ENCODE data around the gene ZNF12.

The ZNF12 gene

DNA sequence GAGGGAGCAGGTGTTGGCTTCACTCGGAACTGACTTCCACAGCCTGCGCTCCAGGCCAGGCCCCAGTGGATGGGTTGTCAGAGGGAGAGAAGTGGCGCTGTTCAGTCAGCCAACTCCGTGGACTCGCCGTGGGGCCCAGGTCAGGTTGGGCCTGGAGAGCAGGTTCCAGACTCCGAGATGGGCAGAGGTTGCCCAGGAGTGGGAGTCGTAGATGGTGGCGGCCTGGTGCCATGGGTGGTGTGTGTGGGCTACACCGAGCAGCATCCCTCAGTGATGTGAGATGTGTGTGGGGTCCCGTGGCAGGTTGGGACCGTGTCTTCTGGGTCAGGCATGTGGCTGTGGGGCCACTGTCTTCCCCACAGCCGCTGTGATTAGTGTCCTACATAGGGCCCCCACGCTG is 59.2 kb downstream of the ZNF12 start:
- DNase-seq (ENCODE audit: low read depth in 3 of 3): no peak

DNA sequence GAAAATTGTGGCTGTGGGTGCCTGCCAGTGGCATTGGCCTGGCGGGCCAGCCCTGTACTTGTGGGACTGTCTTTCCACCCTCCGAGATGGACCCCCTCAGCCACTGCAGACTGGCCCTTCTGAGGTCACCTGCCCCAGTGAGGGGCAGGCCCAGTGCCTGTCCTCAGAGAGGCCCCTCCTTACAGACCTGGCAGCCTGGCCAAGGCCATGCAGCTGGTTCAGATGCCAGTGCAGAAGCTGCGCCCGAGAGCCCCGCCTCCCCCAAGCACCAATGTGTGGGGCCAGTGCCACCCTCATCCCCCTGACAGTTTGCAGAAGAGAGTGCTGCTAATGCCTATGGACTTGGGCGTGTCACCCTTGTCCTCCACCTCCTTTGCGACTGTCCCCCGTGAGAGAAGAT is 59.7 kb downstream of the ZNF12 start:
- DNase-seq (ENCODE audit: low read depth in 3 of 3): no peak

DNA sequence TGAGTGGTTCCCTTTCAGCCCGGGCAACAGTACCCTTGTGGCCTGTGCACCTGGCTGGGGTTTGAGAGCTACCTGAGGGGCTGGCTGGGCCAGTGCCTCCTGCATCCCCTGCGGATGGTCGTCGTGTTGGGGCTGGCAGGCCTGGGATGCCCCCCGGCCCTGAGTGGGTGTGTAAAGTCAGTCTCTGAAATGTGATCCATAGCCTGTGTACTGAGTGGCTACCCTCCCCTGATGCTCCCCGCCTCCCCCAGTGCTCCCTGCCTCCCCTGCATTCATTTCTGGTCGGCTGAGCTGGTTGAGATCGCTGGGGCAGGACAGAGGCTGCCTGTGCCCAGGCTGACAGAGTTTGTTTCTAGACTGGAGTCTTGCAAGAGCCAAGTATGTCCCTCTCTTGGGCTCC is 60.3 kb downstream of the ZNF12 start:
- DNase-seq (ENCODE audit: low read depth in 3 of 3): no peak

DNA sequence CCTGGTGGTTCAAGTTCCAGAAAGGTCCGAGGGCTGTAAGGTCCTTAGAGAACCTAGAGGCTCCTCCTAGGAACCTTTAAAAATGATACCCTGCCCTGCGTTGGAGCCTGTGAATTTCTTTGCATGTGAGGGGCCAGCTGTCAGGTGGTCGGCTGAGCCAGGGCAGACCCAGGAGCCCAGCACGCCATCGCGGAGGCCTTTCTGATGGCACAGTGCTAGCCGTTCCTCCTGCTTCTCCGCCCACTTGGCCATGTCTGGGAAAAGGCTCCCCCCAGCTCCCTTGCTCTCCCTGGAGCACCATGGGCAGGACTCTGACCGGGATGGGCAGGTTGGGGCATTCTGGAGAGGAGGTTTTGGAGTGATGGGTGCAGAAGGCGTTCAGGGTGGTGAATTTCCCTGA is 62.0 kb downstream of the ZNF12 start:
- no peak for DNase-seq (ENCODE audit: low read depth in 3 of 3)

DNA sequence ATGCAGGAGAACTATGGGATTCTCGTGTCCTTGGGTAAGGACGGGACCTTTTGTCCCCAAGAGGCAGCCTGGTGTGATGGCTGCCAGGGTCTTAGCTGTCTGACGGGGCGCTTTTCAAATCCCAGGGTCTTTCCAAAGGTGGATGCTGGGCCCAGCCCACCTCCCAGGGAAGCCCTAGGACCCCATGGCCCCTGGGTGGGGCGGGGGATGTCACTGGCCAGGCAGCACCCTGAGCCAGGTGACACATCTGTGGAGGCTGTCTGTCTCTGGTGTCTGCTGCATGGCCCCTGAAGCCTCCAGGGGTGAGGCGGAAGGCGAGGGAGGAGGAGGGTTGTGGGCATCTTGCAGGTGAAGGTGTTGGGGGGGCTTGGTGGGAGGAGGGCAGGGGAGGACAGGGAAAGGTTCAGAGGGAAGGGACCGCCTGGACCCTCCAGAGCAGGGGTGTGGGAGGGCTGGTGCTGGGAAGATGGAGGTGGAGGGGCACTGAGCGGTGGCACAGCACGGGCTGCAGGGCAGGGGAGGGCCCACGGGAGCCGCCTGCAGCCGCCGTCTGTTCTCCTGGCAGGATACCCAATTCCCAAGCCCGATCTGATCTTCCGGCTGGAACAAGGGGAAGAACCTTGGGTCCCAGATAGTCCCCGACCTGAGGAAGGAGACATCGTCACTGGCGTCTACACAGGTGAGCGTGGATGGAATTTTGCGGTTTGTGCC is 62.7 kb downstream of the ZNF12 start:
- DNase-seq (ENCODE audit: low read depth in 3 of 3): no peak

DNA sequence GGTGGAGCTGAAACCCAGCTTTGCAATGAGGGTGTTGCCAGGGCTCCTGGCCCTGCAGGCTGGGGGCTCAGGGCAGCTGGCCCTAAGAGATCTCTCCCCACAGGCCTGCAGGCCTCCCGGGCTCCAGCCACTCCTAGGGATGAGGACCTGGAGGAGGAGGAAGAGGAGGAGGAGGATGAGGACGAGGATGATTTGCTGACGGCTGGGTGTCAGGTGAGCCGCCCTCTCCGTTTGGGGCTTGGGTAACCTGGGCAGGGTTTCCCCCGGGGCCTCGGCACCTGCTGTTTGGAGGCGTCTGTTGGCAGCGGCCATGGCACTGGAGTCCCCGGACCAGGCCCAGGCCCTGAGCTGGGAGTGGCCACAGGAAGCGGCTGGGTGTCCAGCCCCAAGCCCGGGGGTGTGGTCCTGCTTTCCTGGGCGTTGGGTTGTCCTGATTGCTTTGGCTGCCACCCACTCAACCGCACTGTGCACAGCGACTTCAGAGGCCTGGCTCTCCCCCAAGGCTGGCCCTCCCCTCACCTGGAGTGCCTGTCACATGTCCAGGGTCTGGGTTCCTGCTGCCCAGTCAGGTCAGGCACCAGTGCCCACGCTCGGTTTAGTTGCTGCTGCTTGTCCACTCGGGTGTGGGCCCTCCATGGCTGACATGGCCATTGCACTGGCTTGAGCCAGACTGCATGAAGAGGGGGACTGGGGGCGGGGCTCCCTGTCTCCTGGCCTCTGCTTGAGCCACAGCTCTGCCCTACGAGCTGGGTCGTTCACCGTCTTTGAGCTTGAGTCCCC is 63.7 kb downstream of the ZNF12 start:
- no peak for DNase-seq (ENCODE audit: low read depth in 3 of 3)

DNA sequence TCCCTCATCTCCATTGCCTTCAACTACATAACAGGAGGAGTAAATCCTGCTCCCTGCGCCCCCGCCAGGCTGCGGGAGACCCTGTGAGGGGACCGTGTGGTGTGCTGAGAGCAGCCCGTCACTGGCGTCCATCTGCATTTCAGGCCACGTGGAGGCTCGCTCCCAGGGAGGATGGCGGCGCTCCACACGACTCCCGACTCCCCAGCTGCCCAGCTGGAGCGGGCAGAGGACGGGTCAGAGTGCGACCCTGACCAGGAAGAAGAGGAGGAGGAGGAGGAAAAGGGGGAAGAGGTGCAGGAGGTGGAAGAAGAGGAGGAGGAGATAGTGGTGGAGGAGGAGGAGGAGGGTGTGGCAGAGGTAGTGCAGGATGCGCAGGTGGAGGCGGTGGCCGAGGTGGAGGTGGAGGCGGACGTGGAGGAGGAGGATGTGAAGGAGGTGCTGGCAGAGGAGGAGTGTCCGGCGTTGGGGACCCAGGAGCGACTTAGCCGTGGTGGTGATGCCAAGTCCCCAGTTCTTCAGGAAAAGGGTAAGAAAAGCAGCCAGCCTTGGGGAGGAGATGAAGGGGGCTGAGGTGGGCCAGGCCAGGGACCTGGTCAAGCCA is 64.4 kb downstream of the ZNF12 start:
- no peak for DNase-seq (ENCODE audit: low read depth in 3 of 3)

DNA sequence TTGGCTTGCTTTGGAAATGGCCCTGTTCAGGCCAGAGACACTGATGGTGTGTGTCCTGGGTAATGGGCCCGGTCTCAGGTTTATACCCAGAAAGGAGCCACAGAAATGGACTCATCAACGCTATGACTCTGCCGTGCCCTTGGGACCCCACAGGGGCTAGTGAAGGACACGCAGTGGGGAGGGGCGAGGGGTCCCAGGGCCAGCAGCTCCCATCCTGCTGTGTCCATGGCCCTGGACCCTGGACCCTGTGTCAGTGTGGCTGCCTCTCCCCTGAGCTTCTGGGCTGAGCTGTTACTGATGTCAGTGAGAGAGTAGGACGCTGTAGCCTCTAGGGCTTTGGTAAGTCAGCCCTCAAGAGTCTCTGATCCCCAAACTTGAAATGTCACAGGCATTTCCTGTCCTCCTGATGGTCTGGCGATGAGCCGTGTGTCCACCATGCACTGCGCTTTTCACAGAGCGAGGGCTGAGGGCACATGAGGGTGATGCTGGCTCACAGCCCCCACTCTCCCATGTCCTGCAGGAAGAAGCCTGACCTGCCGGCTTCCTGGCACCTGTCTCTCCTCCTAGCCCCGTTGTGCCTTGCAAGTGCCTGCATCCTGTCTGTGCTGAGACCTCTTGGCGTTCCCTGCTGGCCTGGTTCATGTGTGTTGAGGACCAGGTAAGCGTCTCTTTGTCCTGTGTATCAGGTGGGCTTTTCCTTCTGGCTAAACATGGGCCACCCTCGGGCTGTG is 65.3 kb downstream of the ZNF12 start:
- no peak for DNase-seq (ENCODE audit: low read depth in 3 of 3)

DNA sequence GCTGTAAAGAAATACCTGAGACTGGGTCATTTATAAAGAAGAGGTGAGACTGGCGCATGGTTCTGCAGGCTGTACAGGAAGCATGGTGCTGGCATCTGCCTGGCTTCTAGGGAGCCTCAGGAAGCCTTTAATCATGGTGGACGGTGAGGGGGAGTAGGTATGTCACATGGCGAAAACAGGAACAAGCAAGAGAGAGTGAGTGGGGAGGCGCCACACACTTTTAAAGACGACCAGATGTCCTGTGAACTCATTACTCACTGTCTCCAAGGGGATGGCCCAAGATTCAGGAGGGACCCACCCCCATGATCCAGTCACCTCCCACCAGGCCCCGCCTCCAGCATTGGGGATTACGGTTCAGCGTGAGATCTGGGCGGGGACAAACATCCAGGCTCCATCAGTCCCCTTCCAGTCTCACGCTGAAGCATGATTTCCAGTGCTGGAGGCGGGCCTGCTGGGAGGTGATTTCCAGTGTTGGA is 66.5 kb downstream of the ZNF12 start:
- no peak for DNase-seq (ENCODE audit: low read depth in 3 of 3)

DNA sequence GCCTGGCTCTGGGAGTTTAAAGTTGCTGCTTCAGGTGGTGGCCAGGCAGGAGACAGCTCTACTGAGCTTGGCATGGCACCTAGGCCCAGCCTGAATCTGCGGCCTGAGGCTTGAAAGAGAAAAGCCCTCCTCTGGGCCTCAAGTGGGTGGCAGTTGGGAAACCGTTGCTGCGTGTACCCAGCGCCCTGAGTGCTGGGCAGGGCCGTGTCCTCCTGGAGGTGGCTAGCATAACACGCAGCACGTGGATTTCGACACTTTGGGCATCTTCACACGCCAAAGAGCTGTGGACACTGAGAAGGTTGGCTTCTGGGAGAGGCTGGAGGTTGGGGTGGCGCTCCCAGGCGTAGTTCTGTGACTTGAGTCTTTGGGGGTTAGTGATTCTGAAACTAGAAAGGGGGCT is 67.1 kb downstream of the ZNF12 start:
- DNase-seq (ENCODE audit: low read depth in 3 of 3): no peak

DNA sequence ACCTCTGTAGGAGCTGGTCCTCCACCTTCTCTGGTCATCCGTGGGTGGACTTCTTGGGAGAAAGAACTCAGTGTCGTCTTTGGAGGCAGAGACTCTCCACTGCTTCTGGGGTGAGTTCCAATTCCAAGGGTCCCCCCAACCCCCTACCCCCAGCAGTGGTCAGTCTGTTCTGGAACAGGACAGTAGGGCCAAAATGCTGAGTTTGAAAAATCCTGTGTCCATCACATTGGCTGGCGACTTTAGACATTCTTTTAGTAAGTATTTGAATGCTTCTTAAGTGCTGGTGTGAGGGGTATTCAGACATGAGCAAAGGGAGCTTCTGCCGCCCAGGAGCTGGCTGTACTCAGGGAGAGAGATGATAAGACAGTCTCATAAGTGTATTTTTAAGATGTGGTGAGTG is 67.7 kb downstream of the ZNF12 start:
- DNase-seq (ENCODE audit: low read depth in 3 of 3): no peak
